ENCODE results near the gene RASD2. TPM values are rescaled to one million over a fixed set of nuclear protein-coding genes. Genes with fewer than 3 reads are reported as not detected.

Gene RASD2
- total RNA-seq, 1 donor from 2014 or later = 5.0 TPM

DNA sequence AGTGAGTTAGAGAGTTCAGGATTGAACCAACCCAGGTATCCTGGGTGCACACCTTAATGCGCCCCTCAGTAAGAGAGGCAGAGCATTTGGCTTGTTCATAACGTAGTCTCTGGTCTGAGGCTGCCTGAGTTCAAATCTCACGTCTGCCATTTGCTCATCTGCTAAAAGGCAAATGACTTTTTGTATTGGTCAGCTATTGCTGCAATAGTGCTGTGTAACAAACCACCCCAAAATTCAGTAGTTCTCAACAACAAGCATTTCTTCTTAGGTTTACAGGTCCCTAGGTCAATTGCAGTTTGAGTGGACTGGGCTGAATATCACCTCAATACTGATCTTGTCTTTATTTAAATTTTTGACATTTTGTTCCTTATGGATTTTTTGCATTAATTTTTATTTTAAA lies 18.1 kb downstream of the RASD2 start:
- Histone ChIP-seq H3K4me3 (no peak overlapping the region), H3K9me3 (replicated peaks) (no peaks in the 10 kb centered on the region), H3K27me3 (ENCODE audit: low read depth) (peaks cover 14% of the 10 kb centered on the region), H3K4me1 (no peaks in the 10 kb centered on the region), H3K27ac (replicated peaks) (no peak overlapping the region), H3K36me3 (no peaks in the 10 kb centered on the region)
- no peak for DNase-seq
- TF ChIP-seq, protein P1, sequence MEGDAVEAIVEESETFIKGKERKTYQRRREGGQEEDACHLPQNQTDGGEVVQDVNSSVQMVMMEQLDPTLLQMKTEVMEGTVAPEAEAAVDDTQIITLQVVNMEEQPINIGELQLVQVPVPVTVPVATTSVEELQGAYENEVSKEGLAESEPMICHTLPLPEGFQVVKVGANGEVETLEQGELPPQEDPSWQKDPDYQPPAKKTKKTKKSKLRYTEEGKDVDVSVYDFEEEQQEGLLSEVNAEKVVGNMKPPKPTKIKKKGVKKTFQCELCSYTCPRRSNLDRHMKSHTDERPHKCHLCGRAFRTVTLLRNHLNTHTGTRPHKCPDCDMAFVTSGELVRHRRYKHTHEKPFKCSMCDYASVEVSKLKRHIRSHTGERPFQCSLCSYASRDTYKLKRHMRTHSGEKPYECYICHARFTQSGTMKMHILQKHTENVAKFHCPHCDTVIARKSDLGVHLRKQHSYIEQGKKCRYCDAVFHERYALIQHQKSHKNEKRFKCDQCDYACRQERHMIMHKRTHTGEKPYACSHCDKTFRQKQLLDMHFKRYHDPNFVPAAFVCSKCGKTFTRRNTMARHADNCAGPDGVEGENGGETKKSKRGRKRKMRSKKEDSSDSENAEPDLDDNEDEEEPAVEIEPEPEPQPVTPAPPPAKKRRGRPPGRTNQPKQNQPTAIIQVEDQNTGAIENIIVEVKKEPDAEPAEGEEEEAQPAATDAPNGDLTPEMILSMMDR (IDR thresholded peaks at IDR 0.05; ENCODE audit: borderline replicate concordance) = no peak
- intact Hi-C loops (cut with micrococcal nuclease) = no loop called here

DNA sequence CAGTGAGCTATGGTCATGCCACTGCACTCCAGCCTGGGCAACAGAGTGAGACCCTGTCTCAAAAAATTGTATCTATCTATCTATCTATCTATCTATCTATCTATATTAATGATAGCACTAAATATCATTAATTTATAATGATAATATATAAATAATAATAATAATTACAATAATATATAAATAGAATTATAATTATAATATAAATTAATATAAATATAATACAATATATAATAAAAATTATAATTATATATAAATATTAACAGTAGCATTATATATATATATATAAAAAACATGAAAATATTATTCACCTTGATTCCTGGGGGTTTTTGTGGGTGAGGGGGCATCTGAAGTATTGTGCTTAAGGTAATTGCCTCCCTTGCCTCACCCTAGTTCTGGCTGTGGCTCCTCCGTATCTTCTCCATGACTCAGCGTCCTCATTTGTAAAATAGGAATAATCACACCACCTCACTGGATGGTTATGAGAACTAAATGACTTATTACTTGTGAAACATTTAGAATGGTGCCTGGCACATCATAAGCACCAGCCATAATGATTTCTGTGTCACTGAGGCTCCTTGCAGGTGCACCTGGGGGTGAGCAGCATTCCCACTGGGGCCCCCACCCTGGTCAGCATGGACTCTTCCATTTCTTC lies 18.8 kb downstream of the RASD2 start:
- Histone ChIP-seq H3K4me3 (no peak overlapping the region), H3K27ac (replicated peaks) (no peak overlapping the region), H3K4me1 (peaks cover 5% of the 10 kb centered on the region), H3K9me3 (replicated peaks) (no peaks in the 10 kb centered on the region), H3K27me3 (ENCODE audit: low read depth) (peaks cover 14% of the 10 kb centered on the region), H3K36me3 (no peaks in the 10 kb centered on the region)
- TF ChIP-seq, protein P1 (IDR thresholded peaks at IDR 0.05; ENCODE audit: borderline replicate concordance) = no peak
- intact Hi-C loops (cut with micrococcal nuclease) = no loop called here
- DNase-seq = no peak

DNA sequence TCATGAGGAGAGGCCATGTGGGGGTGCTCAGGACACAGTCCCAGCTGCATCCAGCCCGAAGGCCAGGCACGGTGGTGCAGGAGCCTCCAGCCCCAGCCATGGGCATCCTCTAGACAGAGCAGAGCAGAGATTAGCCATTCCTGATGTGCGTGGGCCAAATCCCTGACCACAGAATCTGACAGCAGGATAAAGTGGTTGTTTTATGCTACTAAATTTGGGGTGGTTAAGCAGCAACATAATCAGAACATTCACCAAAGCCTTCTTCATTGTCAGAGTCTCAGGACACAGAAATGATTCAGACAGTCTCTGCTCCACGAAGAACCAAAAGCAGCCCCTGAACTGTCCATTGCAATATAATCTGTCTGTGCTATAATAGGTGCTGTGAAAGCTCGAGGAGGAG lies 19.7 kb downstream of the RASD2 start:
- Histone ChIP-seq H3K4me1 (peaks cover 14% of the 10 kb centered on the region), H3K27ac (replicated peaks) (no peak overlapping the region), H3K27me3 (ENCODE audit: low read depth) (peaks cover 14% of the 10 kb centered on the region), H3K36me3 (no peaks in the 10 kb centered on the region), H3K9me3 (replicated peaks) (no peaks in the 10 kb centered on the region), H3K4me3 (no peak overlapping the region)
- intact Hi-C loops (cut with micrococcal nuclease) = no loop called here
- no peak for DNase-seq
- TF ChIP-seq, protein P1 (IDR thresholded peaks at IDR 0.05; ENCODE audit: borderline replicate concordance) = no peak

GRCh38 chr22:35560824-35561223 lies 20.2 kb downstream of the RASD2 start:
- H3K4me3 ChIP-seq = no peak overlapping the region
- no peaks in the 10 kb centered on the region for H3K9me3 ChIP-seq (replicated peaks)
- intact Hi-C loops (cut with micrococcal nuclease) = no loop called here
- H3K27ac ChIP-seq (replicated peaks) = no peak overlapping the region
- peaks cover 14% of the 10 kb centered on the region for H3K27me3 ChIP-seq (ENCODE audit: low read depth)
- H3K36me3 ChIP-seq = no peaks in the 10 kb centered on the region
- DNase-seq = no peak
- TF ChIP-seq, protein P1 (IDR thresholded peaks at IDR 0.05; ENCODE audit: borderline replicate concordance) = no peak
- H3K4me1 ChIP-seq = peaks cover 18% of the 10 kb centered on the region

- H3K27ac ChIP-seq (replicated peaks) = no peak overlapping the region
- H3K4me3 ChIP-seq = no peak overlapping the region
- intact Hi-C loops (cut with micrococcal nuclease) = no loop called here
- TF ChIP-seq, protein P1 (IDR thresholded peaks at IDR 0.05; ENCODE audit: borderline replicate concordance) = no peak
- H3K4me1 ChIP-seq = peaks cover 22% of the 10 kb centered on the region
- peaks cover 9% of the 10 kb centered on the region for H3K27me3 ChIP-seq (ENCODE audit: low read depth)
- no peaks in the 10 kb centered on the region for H3K36me3 ChIP-seq
- H3K9me3 ChIP-seq (replicated peaks) = no peaks in the 10 kb centered on the region
- no peak for DNase-seq
Observed at GRCh38 chr22:35561796-35562526, 21.3 kb downstream of the RASD2 start.
